ENCODE data around the gene ARL17B.
A peak's percentile ranks its signal among the peaks of the same experiment; 100 is the strongest.
"Not testable (repeated sequence)": the region's sequence is repeated elsewhere in the genome, so short reads cannot be mapped to it uniquely, and the experiment has no call there.

The ARL17B gene

GRCh38 chr17:46253722-46254121 lies 107.8 kb downstream of the ARL17B start:
- H3K4me3 ChIP-seq; H3K36me3 ChIP-seq; H3K27ac ChIP-seq; H3K9ac ChIP-seq; H4K20me1 ChIP-seq; H3K4me2 ChIP-seq; H3K27me3 ChIP-seq; H3K4me1 ChIP-seq; H3K9me3 ChIP-seq (replicated peaks in 1 of 11): not testable (repeated sequence)

GRCh38 chr17:46252804-46253203 lies 108.8 kb downstream of the ARL17B start:
- H3K4me1 ChIP-seq; H3K36me3 ChIP-seq; H3K4me3 ChIP-seq; H3K27me3 ChIP-seq; H3K9ac ChIP-seq; H3K27ac ChIP-seq; H3K9me3 ChIP-seq (replicated peaks in 1 of 11); H4K20me1 ChIP-seq; H3K4me2 ChIP-seq: not testable (repeated sequence)

GRCh38 chr17:46249153-46249552 lies 112.4 kb downstream of the ARL17B start:
- not testable (repeated sequence) for H3K4me2 ChIP-seq; H3K4me1 ChIP-seq; H3K27ac ChIP-seq; H4K20me1 ChIP-seq; H3K36me3 ChIP-seq; H3K27me3 ChIP-seq; H3K9me3 ChIP-seq (replicated peaks in 1 of 11); H3K9ac ChIP-seq; H3K4me3 ChIP-seq

GRCh38 chr17:46244949-46245768 lies 116.4 kb downstream of the ARL17B start:
- not testable (repeated sequence) for H3K9me3 ChIP-seq (replicated peaks in 1 of 11); H3K9ac ChIP-seq; H3K27me3 ChIP-seq; H3K4me3 ChIP-seq; H3K36me3 ChIP-seq; H3K4me1 ChIP-seq; H4K20me1 ChIP-seq; H3K27ac ChIP-seq; H3K4me2 ChIP-seq

- H3K27ac ChIP-seq; H3K27me3 ChIP-seq; H3K4me1 ChIP-seq; H3K36me3 ChIP-seq; H3K4me3 ChIP-seq; H3K4me2 ChIP-seq; H3K9ac ChIP-seq; H4K20me1 ChIP-seq; H3K9me3 ChIP-seq (replicated peaks in 1 of 11): not testable (repeated sequence)
These were observed 117.1 kb downstream of the ARL17B start for GRCh38 chr17:46244339-46244913.

- H3K27me3 ChIP-seq; H3K36me3 ChIP-seq; H3K9ac ChIP-seq; H4K20me1 ChIP-seq; H3K4me1 ChIP-seq; H3K4me3 ChIP-seq; H3K27ac ChIP-seq; H3K9me3 ChIP-seq (replicated peaks in 1 of 11); H3K4me2 ChIP-seq: not testable (repeated sequence)
These were observed 117.6 kb downstream of the ARL17B start for GRCh38 chr17:46243928-46244327.

GRCh38 chr17:46243505-46243904 lies 118.1 kb downstream of the ARL17B start:
- H3K4me3 ChIP-seq; H3K27ac ChIP-seq; H3K9me3 ChIP-seq (replicated peaks in 1 of 11); H4K20me1 ChIP-seq; H3K27me3 ChIP-seq; H3K4me2 ChIP-seq; H3K9ac ChIP-seq; H3K4me1 ChIP-seq; H3K36me3 ChIP-seq: not testable (repeated sequence)

GRCh38 chr17:46231359-46231758 lies 130.2 kb downstream of the ARL17B start:
- not testable (repeated sequence) for H3K4me2 ChIP-seq; H3K4me3 ChIP-seq; H3K27me3 ChIP-seq; H3K27ac ChIP-seq; H3K9ac ChIP-seq; H4K20me1 ChIP-seq; H3K9me3 ChIP-seq (replicated peaks in 1 of 11); H3K4me1 ChIP-seq; H3K36me3 ChIP-seq

- Histone ChIP-seq H3K9ac (peak overlapping the region; percentile 65 to 81 (median 75); a peak in 21 of 22 replicates), H3K4me3 (peak overlapping the region; percentile 54 to 76 (median 66)), H3K27ac (peak overlapping the region in 7 of 11 experiments; percentile 33 to 65 (median 49); a peak in 8 of 22 replicates), H3K4me2 (peak overlapping the region in 8 of 11 experiments; percentile 15 to 46 (median 26); a peak in 8 of 22 replicates)
- H3K4me1 ChIP-seq; H4K20me1 ChIP-seq; H3K36me3 ChIP-seq; H3K9me3 ChIP-seq (replicated peaks in 1 of 11); H3K27me3 ChIP-seq: not testable (repeated sequence)
These were observed 136.2 kb downstream of the ARL17B start for GRCh38 chr17:46225274-46225794.

GRCh38 chr17:46224864-46225263 lies 136.7 kb downstream of the ARL17B start:
- not testable (repeated sequence) for H3K9me3 ChIP-seq (replicated peaks in 1 of 11); H3K4me1 ChIP-seq; H3K27me3 ChIP-seq; H4K20me1 ChIP-seq; H3K36me3 ChIP-seq
- H3K4me3 ChIP-seq, result peak overlapping the region; percentile 54 to 76 (median 66)
- peak overlapping the region in 1 of 11 experiments; percentile 36; a peak in 1 of 22 replicates for H3K4me2 ChIP-seq
- H3K9ac ChIP-seq, result peak overlapping the region; percentile 65 to 81 (median 75)
- peak overlapping the region in 9 of 11 experiments; percentile 33 to 65 (median 54); a peak in 15 of 22 replicates for H3K27ac ChIP-seq
